ENCODE measurements around the gene LSM4.
"Not testable (repeated sequence)": the region's sequence is repeated elsewhere in the genome, so short reads cannot be mapped to it uniquely, and the experiment has no call there.

Gene LSM4

GRCh38 chr19:18322759-18323460 is at the start of gene LSM4:
TSS of gene LSM4 (minus strand) at chr19:18323076. CDS start at chr19:18323020, 56 bp downstream.
- DNase-seq: peak; percentile 63 to 98 (median 95)

GRCh38 chr19:18368504-18369222 is 45.8 kb upstream of the LSM4 start:
- DNase-seq: no peak

GRCh38 chr19:18366021-18366435 is 43.2 kb upstream of the LSM4 start:
- DNase-seq: no peak

GRCh38 chr19:18364826-18365528 is 42.1 kb upstream of the LSM4 start:
- DNase-seq: peak in 10 of 51 donors; percentile 3 to 40 (median 11)

- not testable (repeated sequence) for DNase-seq
Observed at GRCh38 chr19:18364277-18364825, 41.5 kb upstream of the LSM4 start.

- DNase-seq: no peak
Observed at GRCh38 chr19:18363787-18364186, 40.9 kb upstream of the LSM4 start.

GRCh38 chr19:18362934-18363542 is 40.2 kb upstream of the LSM4 start:
- no peak for DNase-seq

- DNase-seq: no peak
Observed at GRCh38 chr19:18361646-18362045, 38.8 kb upstream of the LSM4 start.

- no peak for DNase-seq
Observed at GRCh38 chr19:18357041-18357440, 34.2 kb upstream of the LSM4 start.

- DNase-seq: not testable (repeated sequence)
Observed at GRCh38 chr19:18354743-18355142, 31.9 kb upstream of the LSM4 start.

- DNase-seq: no peak
Observed at GRCh38 chr19:18353378-18354005, 30.6 kb upstream of the LSM4 start.

- no peak for DNase-seq
Observed at GRCh38 chr19:18351544-18351943, 28.7 kb upstream of the LSM4 start.

GRCh38 chr19:18350490-18350889 is 27.6 kb upstream of the LSM4 start:
- no peak for DNase-seq

- peak in 11 of 51 donors; percentile 2 to 32 (median 6) for DNase-seq
Observed at GRCh38 chr19:18349524-18350128, 26.8 kb upstream of the LSM4 start.

- DNase-seq: not testable (repeated sequence)
Observed at GRCh38 chr19:18348818-18349339, 26.0 kb upstream of the LSM4 start.

GRCh38 chr19:18348171-18348570 is 25.3 kb upstream of the LSM4 start:
- DNase-seq: no peak

- DNase-seq: no peak
Observed at GRCh38 chr19:18346091-18346490, 23.2 kb upstream of the LSM4 start.

GRCh38 chr19:18345296-18345695 is 22.4 kb upstream of the LSM4 start:
- no peak for DNase-seq

GRCh38 chr19:18344582-18344950 is 21.7 kb upstream of the LSM4 start:
- no peak for DNase-seq

GRCh38 chr19:18342090-18342632 is 19.3 kb upstream of the LSM4 start:
- no peak for DNase-seq

Data from hypothalamus (tissue), 51 donors.